ENCODE results near the gene ADAMTS3.
"Not testable (repeated sequence)": the region's sequence is repeated elsewhere in the genome, so short reads cannot be mapped to it uniquely, and the experiment has no call there.

ADAMTS3 gene

DNA sequence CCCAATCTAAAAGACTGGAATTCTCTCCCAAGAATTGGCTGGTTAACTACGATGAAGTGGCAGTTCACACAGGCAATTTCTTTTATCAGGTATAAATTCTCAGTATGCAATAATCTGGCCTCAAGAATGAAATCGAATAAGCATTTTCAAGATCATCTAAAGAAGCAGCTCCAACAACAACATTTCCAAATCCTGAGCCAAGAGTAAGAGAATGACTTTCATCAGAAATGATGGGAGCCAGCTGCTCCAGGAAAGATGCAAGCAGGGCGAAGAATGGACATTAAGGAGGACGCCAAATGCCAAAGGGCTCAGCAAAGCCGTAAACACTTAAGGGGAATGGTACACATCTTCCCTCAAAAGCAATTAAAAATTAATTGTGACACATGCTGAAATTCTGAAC lies 12.0 kb downstream of the ADAMTS3 start:
- TF ChIP-seq, protein P1, sequence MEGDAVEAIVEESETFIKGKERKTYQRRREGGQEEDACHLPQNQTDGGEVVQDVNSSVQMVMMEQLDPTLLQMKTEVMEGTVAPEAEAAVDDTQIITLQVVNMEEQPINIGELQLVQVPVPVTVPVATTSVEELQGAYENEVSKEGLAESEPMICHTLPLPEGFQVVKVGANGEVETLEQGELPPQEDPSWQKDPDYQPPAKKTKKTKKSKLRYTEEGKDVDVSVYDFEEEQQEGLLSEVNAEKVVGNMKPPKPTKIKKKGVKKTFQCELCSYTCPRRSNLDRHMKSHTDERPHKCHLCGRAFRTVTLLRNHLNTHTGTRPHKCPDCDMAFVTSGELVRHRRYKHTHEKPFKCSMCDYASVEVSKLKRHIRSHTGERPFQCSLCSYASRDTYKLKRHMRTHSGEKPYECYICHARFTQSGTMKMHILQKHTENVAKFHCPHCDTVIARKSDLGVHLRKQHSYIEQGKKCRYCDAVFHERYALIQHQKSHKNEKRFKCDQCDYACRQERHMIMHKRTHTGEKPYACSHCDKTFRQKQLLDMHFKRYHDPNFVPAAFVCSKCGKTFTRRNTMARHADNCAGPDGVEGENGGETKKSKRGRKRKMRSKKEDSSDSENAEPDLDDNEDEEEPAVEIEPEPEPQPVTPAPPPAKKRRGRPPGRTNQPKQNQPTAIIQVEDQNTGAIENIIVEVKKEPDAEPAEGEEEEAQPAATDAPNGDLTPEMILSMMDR (IDR thresholded peaks at IDR 0.05; ENCODE audit: insufficient read depth, low read length, missing control alignments): no peak
- ChIA-PET CTCF (interaction anchor here (1.0 to 1.2 kb wide), 2 partner anchors 10 to 18 kb away, joined by 3 read pairs; no protein-coding TSS in a partner anchor), POLR2A (no interaction called here)
- no peak overlapping the region for H3K4me3 ChIP-seq (ENCODE audit: low read depth, low read length)
- no peak for DNase-seq (ENCODE audit: low read depth, low spot score)

DNA sequence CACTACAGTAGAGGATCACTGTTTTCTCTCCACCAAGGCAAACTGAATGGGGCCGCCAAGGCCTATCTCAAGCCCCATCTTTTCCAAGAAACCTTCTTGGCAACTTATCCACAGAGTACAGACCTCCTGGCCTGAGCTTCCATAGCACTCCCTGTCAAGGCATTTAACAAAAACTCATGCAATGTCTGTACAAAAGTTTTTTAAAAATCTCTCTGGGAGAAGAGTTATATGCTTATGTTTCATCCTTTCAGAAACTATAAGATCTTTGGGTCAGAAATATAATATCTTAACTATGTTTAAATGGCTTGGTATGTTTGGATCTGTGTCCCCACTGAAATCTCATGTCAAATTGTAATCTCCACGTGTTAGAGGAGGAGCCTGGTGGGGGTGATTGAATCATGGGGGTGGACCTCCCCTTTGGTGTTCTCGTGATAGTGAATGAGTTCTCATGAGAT lies 13.6 kb downstream of the ADAMTS3 start:
- TF ChIP-seq, protein P1 (IDR thresholded peaks at IDR 0.05; ENCODE audit: insufficient read depth, low read length, missing control alignments): no peak
- CTCF ChIA-PET: interaction anchor here (0.5 kb wide), 1 partner anchor 148 kb away, joined by 3 read pairs; no protein-coding TSS in a partner anchor
- no peak for DNase-seq (ENCODE audit: low read depth, low spot score)
- H3K4me3 ChIP-seq (ENCODE audit: low read depth, low read length): no peak overlapping the region
- POLR2A ChIA-PET: no interaction called here

DNA sequence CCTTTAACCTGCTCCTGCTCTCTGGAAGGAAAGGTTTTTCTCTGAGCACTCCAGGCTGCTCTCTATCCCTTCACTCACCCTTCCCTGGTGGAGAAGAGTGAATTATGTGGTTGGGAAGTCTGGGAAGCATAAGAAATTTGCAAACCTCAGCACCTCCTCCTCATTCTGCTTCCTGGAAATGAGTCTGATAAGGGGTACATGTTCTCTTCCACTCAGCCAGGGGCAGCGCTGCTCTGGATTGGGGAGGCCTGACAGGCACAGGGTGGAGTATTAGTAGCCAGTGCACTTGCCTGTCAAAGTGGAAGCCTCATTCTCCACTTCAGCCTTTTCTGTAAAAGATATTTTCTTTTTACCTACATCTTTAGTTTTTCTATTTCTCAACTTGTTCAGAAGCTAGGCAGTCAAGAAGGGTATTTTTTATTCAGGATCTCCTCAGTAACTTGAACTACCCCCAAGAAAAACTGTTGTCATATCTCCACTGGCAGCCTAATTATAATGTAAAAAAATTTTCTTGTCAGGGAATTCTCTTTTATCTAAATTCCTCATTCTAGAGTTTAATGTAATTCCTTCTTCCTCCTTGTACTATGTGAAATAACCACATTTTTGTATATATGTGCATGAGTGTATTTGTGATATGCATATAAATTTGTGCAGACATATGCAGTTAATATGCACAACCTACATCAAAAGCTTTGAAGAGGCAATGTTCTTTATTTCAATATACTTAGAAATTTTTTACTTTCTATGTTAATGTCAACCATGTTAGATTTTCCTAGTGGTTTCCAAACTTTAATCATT lies 15.3 kb downstream of the ADAMTS3 start:
- ChIA-PET POLR2A (no interaction called here), CTCF (interaction anchor here (1.8 kb wide), 1 partner anchor 22 kb away, joined by 3 read pairs; no protein-coding TSS in a partner anchor)
- DNase-seq (ENCODE audit: low read depth, low spot score): no peak
- H3K4me3 ChIP-seq (ENCODE audit: low read depth, low read length): no peak overlapping the region
- TF ChIP-seq, protein P1 (IDR thresholded peaks at IDR 0.05; ENCODE audit: insufficient read depth, low read length, missing control alignments): no peak

DNA sequence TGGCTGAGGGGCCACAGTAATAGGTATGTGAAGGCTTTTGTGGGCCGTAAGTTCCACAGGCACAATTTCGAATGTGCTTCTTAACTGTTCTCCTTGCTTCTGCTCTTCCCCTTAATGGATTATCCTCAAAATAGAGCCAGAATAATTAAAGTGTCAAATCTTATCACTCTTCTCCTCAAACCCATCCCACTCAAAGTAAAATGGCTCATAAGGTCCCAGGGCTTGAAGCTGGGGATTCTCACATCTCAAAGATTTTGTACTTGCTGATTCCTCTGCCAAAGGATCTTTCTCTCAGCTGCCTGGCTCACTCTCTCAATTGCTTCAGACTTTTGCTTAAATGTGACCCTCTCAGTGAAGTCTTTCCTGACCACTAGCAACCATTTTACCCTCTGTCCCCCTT lies 16.6 kb downstream of the ADAMTS3 start:
- no peak overlapping the region for H3K4me3 ChIP-seq (ENCODE audit: low read depth, low read length)
- CTCF ChIA-PET: interaction anchor here (1.8 kb wide), 1 partner anchor 23 kb away, joined by 3 read pairs; no protein-coding TSS in a partner anchor
- DNase-seq (ENCODE audit: low read depth, low spot score): no peak
- TF ChIP-seq, protein P1 (IDR thresholded peaks at IDR 0.05; ENCODE audit: insufficient read depth, low read length, missing control alignments): no peak
- POLR2A ChIA-PET: no interaction called here

DNA sequence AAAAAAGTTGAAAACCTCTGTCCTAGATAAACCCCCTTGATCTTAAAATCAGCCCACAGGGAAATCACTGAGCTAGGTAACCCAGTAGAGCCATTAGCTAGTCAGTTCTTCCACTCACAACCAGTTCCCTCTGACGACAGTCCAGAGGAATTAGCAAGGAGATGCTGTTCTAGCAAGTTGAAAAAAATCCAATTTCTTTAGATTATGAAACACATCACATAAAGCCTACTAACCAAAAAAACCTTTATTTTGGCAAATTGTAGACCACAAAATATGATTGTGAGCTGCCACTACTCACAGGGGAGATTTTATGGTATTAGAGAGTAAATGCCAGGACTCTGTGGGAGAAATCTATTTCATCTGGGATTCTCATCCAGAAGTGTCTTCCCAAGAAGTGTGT lies 22.6 kb downstream of the ADAMTS3 start:
- TF ChIP-seq, protein P1 (IDR thresholded peaks at IDR 0.05; ENCODE audit: insufficient read depth, low read length, missing control alignments): no peak
- H3K4me3 ChIP-seq (ENCODE audit: low read depth, low read length): no peak overlapping the region
- no peak for DNase-seq (ENCODE audit: low read depth, low spot score)
- ChIA-PET CTCF (interaction anchor here (1.3 kb wide), 1 partner anchor 250 kb away, joined by 3 read pairs; no protein-coding TSS in a partner anchor), POLR2A (no interaction called here)

DNA sequence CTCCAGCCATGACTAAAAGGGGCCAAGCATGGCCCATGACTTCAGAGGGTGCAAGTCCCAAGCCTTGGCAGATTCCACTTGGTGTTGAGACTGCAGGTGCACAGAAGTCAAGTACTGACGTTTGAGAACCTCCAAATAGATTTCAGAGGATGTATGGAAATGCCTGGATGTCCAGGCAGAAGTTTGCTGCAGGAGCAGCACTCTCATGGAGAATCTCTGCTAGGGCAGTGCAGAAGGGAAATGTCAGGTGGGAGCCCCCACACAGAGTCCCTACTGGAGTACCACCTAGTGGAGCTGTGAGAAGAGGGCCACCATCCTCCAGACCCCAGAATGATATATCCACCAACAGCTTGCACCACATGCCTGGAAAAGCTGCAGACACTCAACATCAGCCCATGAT lies 28.3 kb downstream of the ADAMTS3 start:
- DNase-seq (ENCODE audit: low read depth, low spot score); POLR2A ChIA-PET; H3K4me3 ChIP-seq (ENCODE audit: low read depth, low read length); CTCF ChIA-PET: not testable (repeated sequence)

Data from AG04449 (cell line).